Measurements from ENCODE around the gene AKAP9.
A peak's percentile ranks its signal among the peaks of the same experiment; 100 is the strongest.
"Not testable (repeated sequence)": the region's sequence is repeated elsewhere in the genome, so short reads cannot be mapped to it uniquely, and the experiment has no call there.

AKAP9 gene

DNA sequence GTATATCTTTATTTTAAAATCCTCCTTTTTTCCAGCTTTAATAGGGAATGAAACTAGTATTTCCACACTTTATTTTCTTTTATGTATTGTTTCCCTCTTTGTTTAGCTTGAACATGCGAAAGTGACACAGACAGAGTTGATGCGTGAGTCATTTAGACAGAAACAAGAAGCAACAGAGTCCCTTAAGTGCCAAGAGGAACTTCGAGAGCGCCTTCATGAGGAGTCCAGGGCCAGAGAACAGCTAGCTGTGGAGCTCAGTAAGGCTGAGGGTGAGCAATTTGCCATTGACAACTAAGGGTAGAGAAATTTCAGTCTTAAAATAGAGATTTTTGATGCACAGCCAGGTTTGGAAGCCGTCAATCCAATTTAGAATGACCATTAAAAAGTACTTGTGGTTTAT lies 120.5 kb downstream of the AKAP9 start:
- DNase-seq (ENCODE audit: low read depth) = no peak

DNA sequence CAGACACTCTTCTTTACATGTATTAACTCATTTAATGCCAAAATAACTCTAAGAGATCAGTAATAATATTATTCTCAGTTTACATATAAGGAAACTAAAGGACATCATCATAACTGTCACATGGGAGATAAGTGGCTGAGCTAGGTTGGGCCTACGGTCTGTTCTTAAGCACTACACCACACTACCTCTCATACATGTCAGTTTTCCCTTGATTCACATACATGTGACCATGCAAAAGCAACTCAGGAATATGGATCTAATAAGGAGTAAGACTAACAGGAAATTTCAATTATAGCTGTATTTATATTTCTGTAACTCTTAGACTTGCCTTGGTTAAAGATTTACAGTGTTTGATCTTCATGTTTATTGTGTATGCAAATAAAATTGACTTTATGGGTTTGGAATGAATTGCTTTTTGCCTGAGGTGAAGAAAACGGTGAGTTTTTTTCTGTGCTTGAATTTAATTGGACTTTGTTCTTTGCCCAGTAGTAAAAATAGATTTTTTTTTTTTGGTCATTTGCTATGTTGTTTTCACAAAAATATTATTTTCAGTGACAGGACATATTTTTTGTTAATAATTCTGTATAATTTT lies 123.9 kb downstream of the AKAP9 start:
- no peak for DNase-seq (ENCODE audit: low read depth)

DNA sequence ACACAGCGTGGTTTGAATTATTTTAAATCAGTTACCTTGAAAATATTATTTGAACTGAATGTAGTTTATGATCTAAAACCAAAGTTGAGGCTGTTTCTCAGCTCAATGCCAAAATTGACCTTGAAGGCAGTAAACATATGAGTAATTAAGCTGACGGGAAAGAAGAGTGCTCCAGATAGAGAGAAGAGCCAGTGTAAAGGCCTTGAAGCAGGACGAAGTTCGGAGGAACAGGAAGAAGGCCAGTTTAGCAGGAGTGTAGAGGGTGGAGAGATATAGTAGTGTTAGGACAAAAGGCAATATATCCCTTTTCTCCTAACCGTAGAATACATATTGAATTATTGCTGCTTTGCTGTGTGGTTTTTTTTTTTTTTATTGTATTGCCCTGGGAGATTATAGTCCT lies 130.4 kb downstream of the AKAP9 start:
- no peak for DNase-seq (ENCODE audit: low read depth)

DNA sequence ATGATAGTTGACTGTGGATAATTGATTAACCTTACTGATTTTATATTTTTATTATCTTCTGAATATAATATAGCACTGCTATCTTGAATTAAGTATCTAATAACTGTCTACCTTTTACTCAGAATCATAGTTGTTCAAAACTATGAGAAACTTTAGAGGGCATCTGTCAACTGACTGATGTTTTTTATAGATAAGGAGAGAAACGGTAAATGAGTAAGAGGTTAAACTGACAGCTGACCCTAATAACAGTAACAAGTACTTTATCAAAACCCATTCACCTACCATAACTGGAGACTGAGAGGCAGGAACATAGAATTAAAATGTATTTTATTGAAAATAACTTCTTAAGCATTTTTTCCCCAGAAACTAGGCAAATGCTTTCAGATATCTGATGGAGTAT lies 131.5 kb downstream of the AKAP9 start:
- no peak for DNase-seq (ENCODE audit: low read depth)

DNA sequence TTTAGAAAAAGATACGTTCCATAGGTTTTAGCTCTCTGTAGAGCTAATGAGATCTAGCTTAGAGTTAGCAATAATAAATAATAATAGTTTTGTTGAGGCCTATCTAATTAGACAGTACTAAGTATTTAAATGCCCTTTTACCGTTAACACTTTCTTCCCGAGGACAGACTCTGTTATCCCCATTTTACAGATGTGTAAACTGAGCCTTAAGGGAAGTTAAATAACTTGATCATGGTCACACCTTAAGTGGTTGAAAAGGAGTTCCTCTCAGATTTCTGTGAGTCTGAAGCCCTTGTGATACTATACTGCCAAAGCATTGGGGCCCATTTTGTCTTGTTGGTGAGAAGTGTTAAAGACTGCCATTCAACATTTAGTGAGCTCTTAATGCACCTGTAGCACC lies 132.0 kb downstream of the AKAP9 start:
- no peak for DNase-seq (ENCODE audit: low read depth)

DNA sequence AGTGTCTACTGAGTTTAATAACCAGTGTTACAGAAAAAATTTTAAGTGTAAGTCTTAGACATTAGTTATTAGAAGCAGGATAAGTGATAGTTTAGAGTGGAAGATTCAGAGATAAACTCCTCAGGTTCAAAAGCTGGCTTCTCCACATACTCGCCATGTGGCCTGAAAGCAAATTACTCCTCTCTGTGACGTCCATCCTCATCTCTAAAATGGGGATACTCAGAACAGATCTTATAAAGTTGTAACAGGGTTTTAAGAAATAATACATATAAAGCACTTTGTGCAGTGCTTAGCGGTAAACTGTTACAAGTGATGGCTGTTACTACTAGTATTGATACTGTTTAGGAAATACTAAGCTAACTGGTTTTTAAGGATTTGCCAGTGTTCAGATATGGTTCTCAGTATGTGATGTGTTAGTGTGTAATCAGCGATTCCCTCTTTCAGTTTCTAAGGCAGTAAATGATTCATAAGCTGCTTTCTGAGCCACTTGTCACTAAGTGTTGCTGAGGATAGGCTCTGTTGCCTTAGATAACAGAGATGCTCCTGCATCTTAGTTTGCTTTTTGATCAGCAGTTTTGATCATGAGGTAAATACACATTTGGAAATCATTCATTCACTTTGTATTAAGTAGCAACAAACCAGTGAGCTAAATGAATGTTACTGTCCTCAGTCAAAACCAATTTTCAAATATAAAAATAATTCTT lies 134.9 kb downstream of the AKAP9 start:
- DNase-seq (ENCODE audit: low read depth) = no peak

DNA sequence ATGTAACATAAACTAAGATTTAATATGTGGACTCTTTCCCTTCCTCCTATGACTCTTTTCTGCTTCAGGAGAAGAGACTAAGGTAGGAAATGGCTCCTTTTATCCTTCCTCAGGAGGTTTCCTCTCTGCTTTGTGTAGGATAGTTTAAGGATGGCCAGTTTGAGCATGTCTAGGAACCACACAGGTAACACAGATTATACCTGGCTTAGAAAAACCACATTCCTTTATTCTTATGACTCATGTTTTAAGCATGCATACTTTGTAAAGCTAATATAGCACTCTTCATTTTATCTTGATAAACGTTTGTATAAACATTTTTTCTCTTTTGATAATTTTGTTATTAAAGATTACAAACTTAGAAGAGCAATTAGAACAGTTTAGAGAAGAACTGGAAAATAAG lies 135.8 kb downstream of the AKAP9 start:
- DNase-seq (ENCODE audit: low read depth) = no peak

DNA sequence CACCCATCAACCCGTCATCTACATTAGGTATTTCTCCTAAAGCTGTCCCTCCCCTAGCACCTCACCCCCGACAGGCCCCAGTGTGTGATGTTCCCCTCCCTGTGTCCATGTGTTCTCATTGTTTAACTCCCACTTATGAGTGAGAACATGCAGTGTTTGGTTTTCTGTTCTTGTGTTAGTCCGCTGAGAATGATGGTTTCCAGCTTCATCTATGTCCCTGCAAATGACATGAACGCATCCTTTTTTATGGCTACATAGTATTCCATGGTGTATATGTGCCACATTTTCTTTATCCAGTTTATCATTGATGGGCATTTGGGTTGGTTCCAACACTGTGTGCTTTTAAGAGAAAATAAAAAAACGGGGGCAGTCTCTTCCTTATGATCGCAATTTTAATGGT lies 143.3 kb downstream of the AKAP9 start:
- DNase-seq (ENCODE audit: low read depth) = not testable (repeated sequence)

DNA sequence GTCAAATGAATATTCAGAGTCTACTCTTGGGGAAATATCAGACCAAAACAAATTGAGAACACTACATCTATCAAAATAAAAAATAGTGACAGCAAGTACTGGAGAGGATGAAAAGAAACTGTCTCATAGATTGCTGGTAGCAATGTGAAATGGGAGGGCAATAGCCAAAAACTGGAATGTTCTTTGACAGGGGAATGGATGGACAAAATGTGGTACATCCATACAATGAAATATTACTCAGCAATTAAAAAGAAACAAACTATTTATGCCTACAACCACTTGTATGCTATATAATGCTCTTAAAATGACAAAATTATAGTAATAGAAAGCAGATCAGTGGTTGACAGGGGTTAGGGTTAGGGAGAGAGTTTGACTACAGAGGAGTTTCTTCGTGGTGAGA lies 147.6 kb downstream of the AKAP9 start:
- DNase-seq (ENCODE audit: low read depth) = no peak

DNA sequence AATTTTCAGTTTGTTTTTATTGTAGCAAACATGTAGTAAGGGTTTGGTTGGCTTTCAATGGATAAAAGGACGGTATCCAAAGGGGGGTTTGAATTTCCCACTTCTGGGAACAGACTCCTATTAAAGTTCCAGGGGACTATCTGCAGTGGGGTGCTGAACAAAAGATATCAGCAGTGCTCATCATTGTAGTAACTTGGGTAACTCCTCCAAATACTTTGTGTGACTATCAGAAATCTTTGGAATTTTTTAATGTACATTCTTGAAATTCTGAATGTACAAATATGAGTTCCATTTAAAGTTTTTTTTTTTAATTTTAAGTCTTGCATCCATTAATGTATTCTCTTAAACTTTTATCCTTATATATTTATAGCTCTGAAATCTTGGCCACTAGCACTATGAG lies 151.5 kb downstream of the AKAP9 start:
- DNase-seq (ENCODE audit: low read depth) = no peak

DNA sequence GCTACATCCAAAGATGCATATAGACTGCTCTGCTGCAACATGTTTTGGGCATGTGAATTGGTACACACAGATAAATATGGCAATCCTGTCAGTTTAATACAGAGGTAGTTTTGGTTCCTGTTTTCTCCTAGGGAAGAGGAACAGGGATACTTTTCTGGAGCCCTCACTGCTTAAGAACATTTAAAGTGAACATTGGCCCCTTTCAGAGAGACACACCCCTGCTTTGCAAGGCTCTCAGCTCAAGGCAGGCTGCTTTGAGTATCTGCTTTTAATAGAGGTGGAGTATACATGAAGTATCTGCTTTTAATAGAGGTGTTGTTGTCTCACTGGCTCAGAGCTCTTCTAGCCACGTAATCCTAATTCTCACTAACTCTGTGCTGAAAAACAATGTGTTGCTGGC lies 154.7 kb downstream of the AKAP9 start:
- no peak for DNase-seq (ENCODE audit: low read depth)

DNA sequence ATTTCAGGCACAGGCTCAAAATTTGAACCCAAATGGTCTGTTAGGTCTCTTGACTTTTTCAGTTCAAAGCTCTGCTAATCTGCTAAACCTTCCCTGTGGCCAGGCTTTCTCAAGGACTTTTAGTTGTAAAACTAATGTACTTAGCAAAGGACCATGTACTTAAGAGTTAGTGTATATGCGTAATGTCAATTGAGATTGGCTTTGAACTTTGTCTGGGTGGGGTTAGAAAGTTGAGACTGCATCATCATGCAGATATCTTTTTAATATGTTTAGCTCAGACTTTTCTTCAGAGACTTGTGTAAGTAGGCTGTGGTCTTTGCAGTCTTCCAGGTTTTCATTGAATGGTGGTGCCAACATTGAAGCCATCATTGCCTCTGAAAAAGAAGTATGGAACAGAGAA lies 159.9 kb downstream of the AKAP9 start:
- no peak for DNase-seq (ENCODE audit: low read depth)

DNA sequence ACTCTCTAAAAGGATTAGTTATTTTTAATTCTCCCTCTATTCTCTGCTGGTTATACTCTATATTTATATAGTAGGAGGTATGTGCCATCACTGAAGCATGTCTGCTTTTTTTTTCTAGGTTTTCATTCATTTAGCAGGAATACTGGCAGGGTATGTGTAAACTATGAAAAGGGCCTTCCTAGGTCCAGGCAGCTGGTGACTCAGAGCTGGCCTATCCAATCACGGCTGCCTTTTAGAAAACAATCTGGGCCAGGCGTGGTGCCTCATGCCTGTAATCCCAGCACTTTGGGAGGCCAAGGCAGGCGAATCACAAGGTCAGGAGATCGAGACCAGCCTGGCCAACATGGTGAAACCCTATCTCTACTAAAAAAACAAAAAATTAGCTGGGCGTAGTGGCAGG lies 162.2 kb downstream of the AKAP9 start:
- DNase-seq (ENCODE audit: low read depth) = not testable (repeated sequence)

DNA sequence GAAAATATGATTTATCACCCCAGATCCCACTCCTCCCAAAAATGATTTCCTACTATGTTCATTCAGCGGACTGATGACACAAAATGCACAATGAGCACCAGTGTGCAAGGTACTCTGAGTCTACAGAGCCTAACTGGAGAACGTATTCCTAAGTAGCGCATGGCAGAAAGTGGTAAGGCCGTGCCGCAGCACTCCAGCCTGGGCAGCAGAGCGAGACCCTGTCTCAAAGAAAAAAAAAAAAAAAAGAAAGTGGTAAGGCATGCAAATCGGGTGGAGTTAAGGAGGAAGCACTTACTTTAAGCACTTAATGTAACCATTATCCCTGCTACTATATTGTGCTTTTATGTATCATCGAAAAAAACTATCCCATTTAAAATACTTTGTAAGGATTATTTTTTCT lies 168.2 kb downstream of the AKAP9 start:
- DNase-seq (ENCODE audit: low read depth) = no peak

DNA sequence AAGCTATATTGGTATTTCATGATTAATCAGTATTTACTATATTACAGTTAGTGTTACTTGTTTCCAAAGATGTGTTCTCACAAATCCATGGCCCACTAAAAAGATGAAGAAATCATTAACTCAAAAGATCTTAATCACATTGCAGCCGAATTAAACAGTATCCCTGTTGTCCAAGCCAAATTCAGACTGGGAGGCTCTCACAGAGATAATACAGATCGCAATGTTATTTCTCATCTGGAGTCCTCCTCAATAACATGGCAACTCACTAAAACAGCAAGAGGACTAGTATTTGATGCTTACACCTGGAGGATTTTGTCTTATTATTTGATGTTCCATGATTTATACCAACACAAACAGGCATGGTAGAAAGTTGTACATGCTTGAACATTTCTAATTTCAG lies 170.2 kb downstream of the AKAP9 start:
- DNase-seq (ENCODE audit: low read depth) = no peak

DNA sequence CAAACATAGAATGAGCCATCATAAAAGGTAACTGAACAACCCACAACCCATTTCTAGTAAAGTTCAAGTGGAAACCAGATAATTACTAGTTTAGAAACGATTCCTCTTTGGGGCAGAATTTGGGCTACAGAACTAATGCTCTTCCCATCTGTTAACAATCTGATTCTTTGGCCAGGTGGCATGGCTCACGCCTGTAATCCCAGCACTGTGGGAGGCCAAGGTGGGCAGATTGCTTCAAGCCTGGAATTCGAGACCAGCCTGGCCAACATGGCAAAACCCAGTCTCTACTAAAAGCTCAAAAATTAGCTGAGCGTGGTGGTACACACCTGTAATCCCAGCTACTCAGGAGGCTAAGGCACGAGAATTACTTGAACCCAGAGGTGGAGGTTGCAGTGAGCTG lies 175.2 kb downstream of the AKAP9 start:
- no peak for DNase-seq (ENCODE audit: low read depth)

DNA sequence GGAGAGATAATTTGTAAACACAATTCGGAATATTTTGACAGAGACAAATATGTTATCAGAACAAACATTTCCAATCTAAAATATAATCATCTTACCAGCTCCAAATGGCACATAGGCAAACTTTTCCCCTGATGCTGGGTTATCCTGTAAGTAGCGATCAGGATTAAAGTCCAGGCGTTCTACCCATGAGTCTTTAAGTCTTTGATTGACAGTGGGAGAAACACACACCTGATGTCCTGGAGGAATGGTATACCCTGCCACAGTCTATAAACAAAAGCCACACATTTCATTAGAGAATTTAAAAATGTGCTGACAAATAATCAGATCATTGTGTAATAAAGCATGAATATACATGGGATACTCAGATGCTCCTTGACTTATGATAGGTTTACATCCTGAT lies 176.3 kb downstream of the AKAP9 start:
- no peak for DNase-seq (ENCODE audit: low read depth)

DNA sequence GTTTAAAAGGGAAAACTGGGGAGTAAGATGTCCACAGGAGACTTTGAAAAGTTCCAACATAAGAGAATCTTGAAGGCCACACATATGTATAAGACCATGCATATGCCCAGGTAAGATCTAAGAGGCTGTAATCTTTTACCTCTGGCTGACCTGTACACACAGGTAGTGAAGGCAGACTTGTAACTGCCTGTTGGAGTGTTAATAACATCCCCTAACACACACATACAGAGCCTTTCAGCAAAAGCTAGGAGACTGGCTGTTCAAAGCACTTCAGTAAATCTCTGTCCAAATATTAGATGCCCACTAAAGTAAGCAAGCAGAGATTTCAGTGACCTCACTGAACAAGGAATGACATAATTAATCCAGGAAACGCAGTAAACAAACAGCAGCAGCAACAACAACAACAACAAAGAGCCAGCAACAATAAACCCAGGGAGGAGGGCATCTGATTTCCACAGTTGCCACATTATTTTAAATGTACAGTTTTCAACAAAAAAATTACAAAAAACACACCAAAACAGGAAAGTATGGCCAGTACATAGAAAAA lies 178.6 kb downstream of the AKAP9 start:
- no peak for DNase-seq (ENCODE audit: low read depth)

DNA sequence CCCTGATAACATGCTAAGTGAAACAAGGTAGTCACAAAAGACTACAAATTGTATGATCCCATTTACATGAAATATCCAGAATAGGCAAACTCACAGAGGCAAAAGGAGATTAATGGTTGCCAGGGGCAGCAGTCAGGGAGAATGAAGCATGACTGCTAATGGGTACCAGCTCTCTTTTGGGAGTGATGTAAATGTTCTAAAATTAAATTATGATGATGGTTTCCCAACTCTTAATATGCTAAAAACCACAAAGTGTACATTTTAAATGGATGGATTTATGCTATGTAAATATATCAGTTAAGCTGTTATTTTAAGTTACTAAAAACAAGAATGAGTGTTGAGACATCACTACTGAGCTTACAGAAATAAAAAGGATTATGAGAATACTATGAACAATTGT lies 181.0 kb downstream of the AKAP9 start:
- DNase-seq (ENCODE audit: low read depth) = no peak

DNA sequence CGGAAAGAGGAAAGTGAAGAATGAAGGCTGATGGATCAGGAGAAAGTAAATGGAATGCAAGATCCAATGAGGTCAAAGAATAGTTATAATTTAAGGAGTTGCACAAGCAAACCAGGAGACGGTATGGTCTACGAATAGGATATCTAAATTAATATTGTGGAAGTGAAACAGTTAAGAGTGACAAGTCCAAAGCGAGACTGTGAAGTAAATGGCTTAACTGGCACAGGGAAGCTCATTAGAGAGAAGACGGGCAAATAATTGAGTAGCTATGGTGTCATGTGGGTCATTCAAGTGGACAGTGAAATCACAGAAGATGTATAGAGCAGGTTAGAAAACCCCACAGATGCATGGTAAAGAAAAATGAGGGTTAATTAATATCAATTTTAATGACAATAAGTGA lies 190.4 kb downstream of the AKAP9 start:
- DNase-seq (ENCODE audit: low read depth) = no peak

DNA sequence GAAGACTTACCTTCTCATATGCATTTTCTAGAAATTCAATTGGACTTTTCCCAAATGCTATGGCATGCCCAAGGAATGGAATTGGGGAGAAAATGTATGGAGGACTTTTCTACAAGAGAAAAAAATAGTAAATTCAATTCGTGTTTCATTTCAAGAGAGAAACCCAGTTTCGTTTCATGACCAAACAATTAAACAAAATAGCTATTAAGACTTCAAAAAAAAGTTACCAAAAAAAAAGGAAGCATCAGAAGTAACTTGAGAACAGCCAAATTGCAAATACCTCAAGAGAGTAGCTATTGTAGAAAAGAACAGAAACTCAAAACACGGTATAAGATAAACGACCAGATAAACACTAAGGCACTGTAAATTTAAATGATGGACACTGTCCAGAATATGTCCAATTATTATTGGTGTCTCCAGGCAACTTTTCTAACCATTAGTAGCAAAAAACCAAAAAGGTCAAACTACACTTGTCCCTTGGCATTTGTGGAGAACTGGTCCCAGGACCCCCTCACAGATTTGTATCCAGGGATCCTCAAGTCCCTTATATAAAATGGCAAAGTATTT lies 191.2 kb downstream of the AKAP9 start:
- DNase-seq (ENCODE audit: low read depth) = no peak

DNA sequence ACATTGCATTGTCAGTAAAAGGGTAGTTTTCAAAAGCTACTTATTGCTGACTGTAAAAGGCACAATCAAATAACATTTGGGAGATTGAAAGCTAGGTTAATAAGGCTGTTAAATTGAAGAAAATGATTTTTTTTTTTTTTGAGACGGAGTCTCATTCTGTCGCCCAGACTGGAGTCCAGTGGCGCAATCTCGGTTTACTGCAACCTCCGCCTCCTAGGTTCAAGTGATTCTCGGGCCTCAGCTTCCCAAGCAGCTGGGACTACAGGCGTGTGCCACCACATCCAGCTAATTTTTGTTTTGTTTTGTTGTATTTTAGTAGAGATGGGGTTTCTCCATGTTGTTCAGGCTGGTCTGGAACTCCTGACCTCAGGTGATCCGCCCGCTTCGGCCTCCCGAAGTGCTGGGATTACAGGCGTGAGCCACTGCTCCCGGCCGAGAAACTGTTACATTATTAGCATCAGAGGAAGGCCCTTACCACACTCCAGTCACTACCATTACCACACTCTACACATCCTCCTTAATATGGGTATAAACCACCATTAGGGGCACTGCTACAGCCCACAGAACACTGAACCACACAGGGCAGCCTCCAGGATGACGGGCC lies 192.6 kb downstream of the AKAP9 start:
- no peak for DNase-seq (ENCODE audit: low read depth)

DNA sequence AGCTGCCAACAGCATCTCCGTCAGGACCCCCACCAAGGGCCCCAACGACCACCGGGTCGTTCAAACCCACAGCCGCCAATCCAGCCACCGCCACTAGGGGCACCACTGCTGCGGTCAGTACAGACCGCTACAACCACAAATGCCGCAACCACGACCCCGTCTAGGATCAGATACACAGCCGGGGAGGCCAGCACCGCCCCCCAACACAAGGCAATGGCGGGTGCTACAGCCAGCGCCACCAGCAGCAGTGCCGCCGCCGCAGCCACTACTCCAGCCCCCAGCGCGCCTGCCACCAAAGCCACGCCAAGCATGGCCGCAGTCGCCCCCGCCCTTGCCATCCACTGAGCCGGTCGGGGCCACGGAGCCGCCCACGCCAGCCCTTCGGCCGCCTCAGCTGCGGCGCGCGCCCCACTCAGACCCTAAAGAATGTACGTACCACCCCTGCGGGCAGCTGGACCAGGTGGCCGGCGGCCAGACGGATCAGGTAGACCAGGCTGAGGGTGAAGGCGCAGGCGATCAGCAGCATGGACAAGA lies 193.1 kb downstream of the AKAP9 start:
- peak; percentile 15 for DNase-seq (ENCODE audit: low read depth)
